ENCODE data around the gene GPR63.

GPR63 gene

GRCh38 chr6:96816301-96816817 lies 20.9 kb downstream of the GPR63 start:
- H3K18ac ChIP-seq (ENCODE audit: low read length): peak overlapping the region; percentile 18
- no peak overlapping the region for H2AK5ac ChIP-seq (ENCODE audit: low read length)
- no peak overlapping the region for H3K4me3 ChIP-seq (ENCODE audit: low read length)
- no peak overlapping the region for H3K4me2 ChIP-seq (ENCODE audit: low read length)
- peak; percentile 81 for DNase-seq
- no peak overlapping the region for H2BK120ac ChIP-seq (ENCODE audit: low read depth, low read length)
- H3K23ac ChIP-seq (ENCODE audit: low read length): no peak overlapping the region
- no CpG with 5 or more reads among the region's 5 CpGs for WGBS (ENCODE audit: extremely low coverage, insufficient coverage, low lambda C conversion rate)
- H4K5ac ChIP-seq (ENCODE audit: low read length): no peak overlapping the region
- H3K4ac ChIP-seq (ENCODE audit: low read depth, low read length): no peak overlapping the region
- no peaks in the 10 kb centered on the region for H3K79me2 ChIP-seq (ENCODE audit: control insufficient read depth, insufficient read depth, low read length)
- H2BK15ac ChIP-seq (replicated peaks; ENCODE audit: low read depth): no peak overlapping the region
- no peak overlapping the region for H2BK5ac ChIP-seq (ENCODE audit: low read length)
- H3K27ac ChIP-seq (ENCODE audit: low read depth, low read length): peak overlapping the region; percentile 90
- H4K8ac ChIP-seq (ENCODE audit: low read depth, low read length): no peak overlapping the region
- H3K56ac ChIP-seq (ENCODE audit: low read length): peak overlapping the region; percentile 58
- H3K79me1 ChIP-seq (ENCODE audit: low read length): no peaks in the 10 kb centered on the region
- no peaks in the 10 kb centered on the region for H3K4me1 ChIP-seq (ENCODE audit: control insufficient read depth, low read depth, low read length)
- no peaks in the 10 kb centered on the region for H3K27me3 ChIP-seq (ENCODE audit: insufficient read depth, low read length, poor library complexity)
- peak overlapping the region; percentile 38 for H3K9ac ChIP-seq (ENCODE audit: low read length)
- no peaks in the 10 kb centered on the region for H3K36me3 ChIP-seq (ENCODE audit: control insufficient read depth, insufficient read depth, low read length)

GRCh38 chr6:96814625-96815024 lies 22.7 kb downstream of the GPR63 start:
- no CpG with 5 or more reads among the region's 1 CpG for WGBS (ENCODE audit: extremely low coverage, insufficient coverage, low lambda C conversion rate)
- Histone ChIP-seq H3K4me3 (ENCODE audit: low read length) (no peak overlapping the region), H3K27me3 (ENCODE audit: insufficient read depth, low read length, poor library complexity) (no peaks in the 10 kb centered on the region), H4K5ac (ENCODE audit: low read length) (no peak overlapping the region), H3K18ac (ENCODE audit: low read length) (no peak overlapping the region), H3K23ac (ENCODE audit: low read length) (no peak overlapping the region), H3K27ac (ENCODE audit: low read depth, low read length) (no peak overlapping the region), H4K8ac (ENCODE audit: low read depth, low read length) (no peak overlapping the region), H3K56ac (ENCODE audit: low read length) (no peak overlapping the region), H2AK5ac (ENCODE audit: low read length) (no peak overlapping the region), H3K9ac (ENCODE audit: low read length) (no peak overlapping the region), H2BK5ac (ENCODE audit: low read length) (no peak overlapping the region), H2BK120ac (ENCODE audit: low read depth, low read length) (no peak overlapping the region), H3K36me3 (ENCODE audit: control insufficient read depth, insufficient read depth, low read length) (no peaks in the 10 kb centered on the region), H3K4ac (ENCODE audit: low read depth, low read length) (no peak overlapping the region), H3K79me1 (ENCODE audit: low read length) (no peaks in the 10 kb centered on the region), H2BK15ac (replicated peaks; ENCODE audit: low read depth) (no peak overlapping the region), H3K4me2 (ENCODE audit: low read length) (no peak overlapping the region), H3K4me1 (ENCODE audit: control insufficient read depth, low read depth, low read length) (no peaks in the 10 kb centered on the region), H3K79me2 (ENCODE audit: control insufficient read depth, insufficient read depth, low read length) (no peaks in the 10 kb centered on the region)
- no peak for DNase-seq

GRCh38 chr6:96812077-96812703 lies 25.1 kb downstream of the GPR63 start:
- no peak overlapping the region for H4K8ac ChIP-seq (ENCODE audit: low read depth, low read length)
- no peaks in the 10 kb centered on the region for H3K79me2 ChIP-seq (ENCODE audit: control insufficient read depth, insufficient read depth, low read length)
- no peak overlapping the region for H2AK5ac ChIP-seq (ENCODE audit: low read length)
- no peak overlapping the region for H3K27ac ChIP-seq (ENCODE audit: low read depth, low read length)
- no peak for DNase-seq
- no peaks in the 10 kb centered on the region for H3K79me1 ChIP-seq (ENCODE audit: low read length)
- no peak overlapping the region for H2BK15ac ChIP-seq (replicated peaks; ENCODE audit: low read depth)
- no peak overlapping the region for H3K18ac ChIP-seq (ENCODE audit: low read length)
- H2BK120ac ChIP-seq (ENCODE audit: low read depth, low read length): no peak overlapping the region
- no peak overlapping the region for H3K9ac ChIP-seq (ENCODE audit: low read length)
- H4K5ac ChIP-seq (ENCODE audit: low read length): no peak overlapping the region
- H3K4me3 ChIP-seq (ENCODE audit: low read length): no peak overlapping the region
- no peak overlapping the region for H3K4ac ChIP-seq (ENCODE audit: low read depth, low read length)
- WGBS (ENCODE audit: extremely low coverage, insufficient coverage, low lambda C conversion rate): no CpG with 5 or more reads among the region's 1 CpG
- H3K36me3 ChIP-seq (ENCODE audit: control insufficient read depth, insufficient read depth, low read length): no peaks in the 10 kb centered on the region
- no peaks in the 10 kb centered on the region for H3K4me1 ChIP-seq (ENCODE audit: control insufficient read depth, low read depth, low read length)
- H3K27me3 ChIP-seq (ENCODE audit: insufficient read depth, low read length, poor library complexity): no peaks in the 10 kb centered on the region
- no peak overlapping the region for H3K4me2 ChIP-seq (ENCODE audit: low read length)
- no peak overlapping the region for H3K23ac ChIP-seq (ENCODE audit: low read length)
- H3K56ac ChIP-seq (ENCODE audit: low read length): no peak overlapping the region
- no peak overlapping the region for H2BK5ac ChIP-seq (ENCODE audit: low read length)

- no peak overlapping the region for H2BK120ac ChIP-seq (ENCODE audit: low read depth, low read length)
- H3K4me3 ChIP-seq (ENCODE audit: low read length): no peak overlapping the region
- no peaks in the 10 kb centered on the region for H3K36me3 ChIP-seq (ENCODE audit: control insufficient read depth, insufficient read depth, low read length)
- no peaks in the 10 kb centered on the region for H3K79me2 ChIP-seq (ENCODE audit: control insufficient read depth, insufficient read depth, low read length)
- no peak for DNase-seq
- no peak overlapping the region for H3K9ac ChIP-seq (ENCODE audit: low read length)
- no peak overlapping the region for H2BK5ac ChIP-seq (ENCODE audit: low read length)
- no peak overlapping the region for H3K23ac ChIP-seq (ENCODE audit: low read length)
- H3K27ac ChIP-seq (ENCODE audit: low read depth, low read length): no peak overlapping the region
- H3K27me3 ChIP-seq (ENCODE audit: insufficient read depth, low read length, poor library complexity): no peaks in the 10 kb centered on the region
- no peaks in the 10 kb centered on the region for H3K79me1 ChIP-seq (ENCODE audit: low read length)
- no peak overlapping the region for H2BK15ac ChIP-seq (replicated peaks; ENCODE audit: low read depth)
- no peak overlapping the region for H4K5ac ChIP-seq (ENCODE audit: low read length)
- H3K4me2 ChIP-seq (ENCODE audit: low read length): no peak overlapping the region
- no peak overlapping the region for H3K56ac ChIP-seq (ENCODE audit: low read length)
- H4K8ac ChIP-seq (ENCODE audit: low read depth, low read length): no peak overlapping the region
- H3K4ac ChIP-seq (ENCODE audit: low read depth, low read length): no peak overlapping the region
- no CpG with 5 or more reads among the region's 2 CpGs for WGBS (ENCODE audit: extremely low coverage, insufficient coverage, low lambda C conversion rate)
- no peak overlapping the region for H3K18ac ChIP-seq (ENCODE audit: low read length)
- no peaks in the 10 kb centered on the region for H3K4me1 ChIP-seq (ENCODE audit: control insufficient read depth, low read depth, low read length)
- H2AK5ac ChIP-seq (ENCODE audit: low read length): no peak overlapping the region
Measured at GRCh38 chr6:96811670-96812069, 25.6 kb downstream of the GPR63 start.

- Histone ChIP-seq H3K4me3 (ENCODE audit: low read length) (no peak overlapping the region), H2BK120ac (ENCODE audit: low read depth, low read length) (no peak overlapping the region), H4K8ac (ENCODE audit: low read depth, low read length) (no peak overlapping the region), H3K36me3 (ENCODE audit: control insufficient read depth, insufficient read depth, low read length) (no peaks in the 10 kb centered on the region), H3K27ac (ENCODE audit: low read depth, low read length) (no peak overlapping the region), H2BK15ac (replicated peaks; ENCODE audit: low read depth) (no peak overlapping the region), H3K9ac (ENCODE audit: low read length) (no peak overlapping the region), H3K23ac (ENCODE audit: low read length) (no peak overlapping the region), H3K27me3 (ENCODE audit: insufficient read depth, low read length, poor library complexity) (no peaks in the 10 kb centered on the region), H3K18ac (ENCODE audit: low read length) (no peak overlapping the region), H2BK5ac (ENCODE audit: low read length) (no peak overlapping the region), H3K4me2 (ENCODE audit: low read length) (no peak overlapping the region), H3K56ac (ENCODE audit: low read length) (no peak overlapping the region), H3K79me2 (ENCODE audit: control insufficient read depth, insufficient read depth, low read length) (no peaks in the 10 kb centered on the region), H3K4ac (ENCODE audit: low read depth, low read length) (no peak overlapping the region), H4K5ac (ENCODE audit: low read length) (no peak overlapping the region), H2AK5ac (ENCODE audit: low read length) (no peak overlapping the region), H3K4me1 (ENCODE audit: control insufficient read depth, low read depth, low read length) (no peaks in the 10 kb centered on the region), H3K79me1 (ENCODE audit: low read length) (no peaks in the 10 kb centered on the region)
- WGBS (ENCODE audit: extremely low coverage, insufficient coverage, low lambda C conversion rate): no CpG with 5 or more reads among the region's 5 CpGs
- no peak for DNase-seq
Measured at GRCh38 chr6:96811136-96811535, 26.1 kb downstream of the GPR63 start.

GRCh38 chr6:96809119-96809518 lies 28.2 kb downstream of the GPR63 start:
- Histone ChIP-seq H3K4me2 (ENCODE audit: low read length) (no peak overlapping the region), H2BK120ac (ENCODE audit: low read depth, low read length) (no peak overlapping the region), H4K5ac (ENCODE audit: low read length) (no peak overlapping the region), H3K27ac (ENCODE audit: low read depth, low read length) (no peak overlapping the region), H2BK15ac (replicated peaks; ENCODE audit: low read depth) (no peak overlapping the region), H3K27me3 (ENCODE audit: insufficient read depth, low read length, poor library complexity) (no peaks in the 10 kb centered on the region), H3K36me3 (ENCODE audit: control insufficient read depth, insufficient read depth, low read length) (no peaks in the 10 kb centered on the region), H3K4me3 (ENCODE audit: low read length) (no peak overlapping the region), H3K23ac (ENCODE audit: low read length) (no peak overlapping the region), H3K79me1 (ENCODE audit: low read length) (peaks cover 2% of the 10 kb centered on the region), H3K18ac (ENCODE audit: low read length) (no peak overlapping the region), H3K9ac (ENCODE audit: low read length) (no peak overlapping the region), H2BK5ac (ENCODE audit: low read length) (no peak overlapping the region), H3K4me1 (ENCODE audit: control insufficient read depth, low read depth, low read length) (no peaks in the 10 kb centered on the region), H3K56ac (ENCODE audit: low read length) (no peak overlapping the region), H3K79me2 (ENCODE audit: control insufficient read depth, insufficient read depth, low read length) (no peaks in the 10 kb centered on the region), H3K4ac (ENCODE audit: low read depth, low read length) (no peak overlapping the region), H2AK5ac (ENCODE audit: low read length) (no peak overlapping the region), H4K8ac (ENCODE audit: low read depth, low read length) (no peak overlapping the region)
- DNase-seq: peak; percentile 56

All from mesendoderm (in vitro differentiated cells).